Prostate gland (tissue), 2 donors: ENCODE measurements around the gene PSPN.

Experiments
- CTCF ChIP-seq, 4 experiments: fragments of 200-600 bp in 2 of 4; fragments of 450-650 bp in 2 of 4; sonication (generic) in 2 of 4; IDR thresholded peaks; 1 replicate in 3 of 4; 2 replicates in 1 of 4; pipeline ENCODE4 v1.5.1; 2016 to 2019; ENCODE audit warnings: antibody characterized with exemption in 4 of 4, mild to moderate bottlenecking in 2 of 4, moderate library complexity in 2 of 4
- POLR2AphosphoS5 ChIP-seq: sonication (generic); formaldehyde crosslinking; IDR thresholded peaks from one replicate; pipeline ENCODE4 v1.6.1; 2017; ENCODE audit warnings: antibody characterized with exemption

GRCh38 chr19:6340493-6341201, 35.1 kb downstream of the PSPN start:
- TF ChIP-seq CTCF (IDR thresholded peaks at IDR 0.05) (no peak), POLR2AphosphoS5 (no peak)
